Measurements from ENCODE around the gene SPARCL1.

DNA sequence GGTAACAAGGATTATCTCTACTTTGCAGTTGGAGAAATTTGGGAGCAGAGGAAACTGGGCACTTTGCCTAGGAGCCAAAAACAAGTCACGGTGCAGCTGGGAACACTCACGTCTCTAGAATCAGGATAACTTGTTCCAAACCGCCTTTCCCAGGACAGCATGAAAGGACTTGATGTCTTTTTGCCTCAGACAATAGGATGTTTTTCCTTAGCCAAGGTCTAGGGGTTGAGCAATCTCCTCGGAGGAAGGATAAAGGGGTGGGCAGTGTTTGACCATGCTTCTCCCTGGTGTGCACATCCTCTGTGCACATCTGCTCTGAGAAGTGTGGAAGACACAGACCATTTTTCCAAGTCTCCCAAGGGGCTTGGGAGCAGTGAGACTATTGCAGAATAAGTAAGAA is 1.7 kb upstream of the SPARCL1 start:
- TF ChIP-seq, protein P1, sequence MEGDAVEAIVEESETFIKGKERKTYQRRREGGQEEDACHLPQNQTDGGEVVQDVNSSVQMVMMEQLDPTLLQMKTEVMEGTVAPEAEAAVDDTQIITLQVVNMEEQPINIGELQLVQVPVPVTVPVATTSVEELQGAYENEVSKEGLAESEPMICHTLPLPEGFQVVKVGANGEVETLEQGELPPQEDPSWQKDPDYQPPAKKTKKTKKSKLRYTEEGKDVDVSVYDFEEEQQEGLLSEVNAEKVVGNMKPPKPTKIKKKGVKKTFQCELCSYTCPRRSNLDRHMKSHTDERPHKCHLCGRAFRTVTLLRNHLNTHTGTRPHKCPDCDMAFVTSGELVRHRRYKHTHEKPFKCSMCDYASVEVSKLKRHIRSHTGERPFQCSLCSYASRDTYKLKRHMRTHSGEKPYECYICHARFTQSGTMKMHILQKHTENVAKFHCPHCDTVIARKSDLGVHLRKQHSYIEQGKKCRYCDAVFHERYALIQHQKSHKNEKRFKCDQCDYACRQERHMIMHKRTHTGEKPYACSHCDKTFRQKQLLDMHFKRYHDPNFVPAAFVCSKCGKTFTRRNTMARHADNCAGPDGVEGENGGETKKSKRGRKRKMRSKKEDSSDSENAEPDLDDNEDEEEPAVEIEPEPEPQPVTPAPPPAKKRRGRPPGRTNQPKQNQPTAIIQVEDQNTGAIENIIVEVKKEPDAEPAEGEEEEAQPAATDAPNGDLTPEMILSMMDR (IDR thresholded peaks at IDR 0.05; ENCODE audit: low read length), result no peak
- no peak for TF ChIP-seq EZH2 (optimal IDR thresholded peaks at IDR 0.05; ENCODE audit: low read depth, low read length)

Measured in MM.1S (cell line).